ENCODE results near the gene ZNF518B.

Gene ZNF518B, protein sequence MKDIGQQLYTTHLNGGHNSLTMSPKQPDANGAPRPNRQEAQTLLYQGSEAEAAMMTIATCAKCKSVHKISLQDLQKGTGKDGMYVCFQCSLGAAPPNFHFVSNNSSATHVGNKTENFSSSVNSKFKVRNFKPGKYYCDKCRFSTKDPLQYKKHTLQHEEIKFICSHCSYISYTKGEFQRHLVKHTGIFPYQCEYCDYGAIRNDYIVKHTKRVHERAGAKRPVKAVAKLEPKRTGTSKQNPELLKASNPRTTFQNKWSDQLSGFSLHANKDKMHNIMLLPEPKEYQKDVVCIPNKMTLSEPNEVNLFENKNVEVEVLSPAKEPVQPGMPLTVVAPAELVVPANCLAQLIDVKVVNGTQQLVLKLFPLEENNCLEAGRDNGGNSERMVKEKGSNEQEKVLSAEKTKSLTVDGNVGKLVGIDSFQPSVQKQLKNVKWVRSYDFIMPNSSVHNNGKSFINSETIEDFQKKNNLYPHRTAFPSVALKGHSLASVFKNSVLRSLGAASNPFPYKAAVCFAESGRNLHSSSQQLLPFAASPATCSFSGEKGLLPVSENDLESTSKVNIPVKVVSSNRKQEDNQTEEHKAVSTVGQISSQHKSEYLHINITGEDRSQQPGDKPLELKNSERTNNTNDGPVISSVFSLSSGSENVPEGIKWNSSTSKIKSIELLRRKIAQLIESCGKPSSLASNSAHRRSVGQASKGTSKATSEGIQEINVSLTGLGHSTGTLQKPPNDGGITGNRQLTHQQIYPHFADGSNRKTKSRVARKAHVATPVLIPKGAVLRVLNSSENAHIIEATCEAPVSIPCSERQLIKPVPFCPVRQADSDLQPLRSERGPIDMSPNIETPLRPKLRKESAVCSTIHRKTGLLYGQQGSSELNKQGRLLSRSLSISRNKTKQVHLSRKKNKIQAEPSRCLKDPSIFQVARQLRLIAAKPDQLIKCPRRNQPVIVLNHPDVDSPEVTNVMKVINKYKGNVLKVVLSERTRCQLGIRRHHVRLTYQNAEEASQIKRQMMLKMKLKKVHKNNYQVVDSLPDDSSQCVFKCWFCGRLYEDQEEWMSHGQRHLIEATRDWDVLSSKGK

DNA sequence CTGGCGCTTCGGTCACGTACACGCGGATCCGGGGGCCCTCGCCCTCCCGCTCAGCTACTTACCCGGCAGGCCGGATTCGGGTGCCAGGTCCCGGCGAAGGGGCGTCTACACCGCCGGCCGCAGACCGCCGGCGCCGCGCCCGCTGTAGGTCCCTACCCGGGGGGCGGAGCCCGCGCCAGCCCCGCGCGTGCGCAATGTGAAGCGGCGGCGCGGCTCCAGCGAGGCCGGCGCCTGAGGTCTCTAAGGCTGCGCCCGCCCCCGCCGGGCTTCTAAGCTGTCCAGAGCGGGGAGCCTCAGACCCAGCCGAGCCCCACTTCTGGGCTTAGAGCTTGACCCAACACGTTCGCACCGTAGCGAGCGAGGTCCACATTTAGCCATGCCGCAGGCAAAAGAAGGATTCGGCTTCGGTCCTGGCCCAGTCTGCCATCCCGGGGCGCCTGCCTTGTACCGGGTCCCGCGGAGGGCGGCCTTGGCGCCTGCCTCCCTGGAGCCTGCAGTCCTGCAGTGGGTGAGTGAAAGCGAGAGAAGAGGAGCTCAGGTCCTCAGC is at the start of gene ZNF518B:
ZNF518B (minus strand) TSS at position 172 of the 547 bp plus-strand sequence. CDS start 11,098 bp downstream, outside the sequence.
- DNase-seq = peak; percentile 74 to 75

DNA sequence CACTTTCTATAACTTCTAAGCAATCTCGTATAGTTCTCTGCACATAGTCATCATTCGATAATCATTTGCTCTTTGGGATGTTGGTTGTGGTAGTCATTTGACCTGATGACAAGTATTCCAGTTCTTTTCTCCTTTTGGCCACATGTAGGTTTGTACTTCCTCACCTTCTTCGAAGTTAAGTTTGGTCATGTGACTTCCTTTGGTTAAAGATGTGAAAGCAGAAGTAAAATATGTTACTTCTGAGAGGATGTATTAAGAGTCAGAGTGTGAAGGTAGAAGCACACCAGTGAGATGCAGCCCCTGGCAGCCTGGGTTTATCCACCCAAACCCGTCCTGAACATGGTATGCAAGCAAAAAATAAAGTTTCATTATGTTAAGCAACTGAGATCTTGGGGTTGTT is 48.9 kb upstream of the ZNF518B start:
- DNase-seq = no peak

DNA sequence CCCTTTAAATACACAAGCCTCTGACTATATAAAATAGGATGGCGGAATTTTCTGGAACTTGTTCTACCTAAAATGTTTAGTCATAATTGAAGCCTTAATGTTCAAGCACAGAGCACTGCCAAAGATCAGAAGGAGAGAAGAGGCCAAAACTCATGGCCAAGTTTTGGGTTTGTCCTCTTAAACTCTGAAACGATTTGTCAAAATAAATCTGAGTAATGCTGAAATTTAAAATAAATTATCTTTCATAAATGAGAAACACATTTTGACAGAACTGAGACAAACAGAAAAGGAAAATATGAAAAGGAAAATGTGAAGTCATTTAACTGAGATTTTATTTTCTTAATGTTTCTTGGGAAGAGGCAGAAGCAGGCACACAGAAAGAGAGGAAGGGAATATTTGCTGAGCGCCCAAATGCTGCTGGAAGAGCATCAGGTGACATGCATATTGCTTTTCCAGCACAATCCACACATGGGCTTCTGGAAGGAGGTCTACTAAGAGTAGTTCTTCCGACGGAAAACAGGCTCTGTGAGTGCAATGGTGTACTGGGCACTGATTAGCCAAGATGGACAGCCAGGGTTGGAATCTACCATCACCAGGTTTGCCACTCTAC is 47.4 kb upstream of the ZNF518B start:
- DNase-seq = no peak

DNA sequence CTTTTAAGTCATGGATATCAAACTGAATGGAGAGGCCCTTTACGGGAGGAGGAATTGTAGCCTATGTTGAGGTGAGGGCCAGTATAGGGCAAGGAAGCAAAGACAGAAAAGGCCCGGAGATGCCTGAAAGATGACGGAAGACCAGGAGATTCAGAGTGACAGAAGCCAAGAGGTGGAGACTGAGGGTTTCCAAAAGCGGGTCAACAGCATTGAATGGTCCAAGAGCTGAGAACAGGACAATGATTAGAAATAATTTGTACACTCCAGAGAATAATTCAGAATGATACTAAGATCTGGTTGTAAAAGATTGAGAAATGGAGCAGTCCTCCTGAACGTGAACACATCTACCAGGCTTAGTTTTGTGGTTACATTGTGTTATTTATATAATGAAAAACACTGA is 45.5 kb upstream of the ZNF518B start:
- DNase-seq = no peak

DNA sequence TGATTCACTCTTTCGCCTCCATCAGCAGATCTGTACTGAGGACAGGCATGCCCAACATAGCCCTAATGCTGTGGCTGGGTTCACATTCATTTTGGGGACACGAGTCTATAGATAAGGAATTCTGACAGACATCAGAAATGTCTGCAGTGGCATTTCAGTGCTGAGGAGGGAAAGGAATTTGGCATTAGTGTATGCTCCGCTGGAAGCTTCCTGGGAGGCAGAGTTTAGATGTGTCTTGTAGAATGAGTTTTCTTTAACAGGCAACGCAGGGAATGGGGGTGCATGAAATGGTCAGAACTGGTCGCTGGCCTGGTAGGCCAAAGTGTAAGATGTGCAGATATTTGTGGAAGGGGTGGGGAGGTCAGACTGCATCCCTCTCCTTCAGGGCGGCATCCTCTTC is 43.5 kb upstream of the ZNF518B start:
- DNase-seq = no peak

DNA sequence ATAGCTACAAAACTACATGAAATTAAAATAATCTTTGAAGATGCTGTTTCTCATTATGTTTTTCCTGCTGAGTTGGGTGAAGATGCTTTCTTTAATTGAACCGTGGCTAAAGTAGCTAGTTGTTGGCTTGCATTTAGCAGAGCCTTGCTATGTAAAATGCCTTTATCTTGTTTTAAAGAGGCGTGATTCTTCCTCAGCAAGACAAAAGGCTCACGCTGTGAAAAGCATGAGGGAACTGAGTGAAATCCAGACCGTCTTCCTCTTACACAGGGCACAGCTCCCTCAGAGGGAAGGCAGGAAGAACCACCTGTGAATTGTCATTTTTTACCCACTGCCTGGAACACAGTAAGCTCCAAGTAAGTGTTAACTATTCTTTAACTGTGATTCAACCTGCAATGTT is 39.0 kb upstream of the ZNF518B start:
- DNase-seq = no peak

DNA sequence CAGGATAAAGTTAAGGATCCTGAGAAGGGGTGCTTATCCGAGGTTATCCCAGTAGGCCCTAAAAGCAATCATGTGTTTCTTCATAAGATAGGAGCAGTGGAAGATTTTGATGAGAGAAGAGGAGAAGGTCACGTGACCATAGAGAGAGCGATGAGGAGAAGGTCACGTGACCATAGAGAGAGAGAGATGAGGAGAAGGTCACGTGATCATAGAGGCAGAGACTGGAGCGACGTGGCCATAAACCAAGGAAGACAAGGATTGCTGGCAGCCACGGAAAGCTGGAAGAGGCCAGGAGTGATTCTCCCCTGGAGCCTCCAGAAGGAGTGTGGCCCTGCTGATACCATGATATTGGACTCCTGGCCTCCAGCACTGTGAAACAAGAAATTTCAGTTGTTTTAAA is 38.4 kb upstream of the ZNF518B start:
- DNase-seq = no peak

DNA sequence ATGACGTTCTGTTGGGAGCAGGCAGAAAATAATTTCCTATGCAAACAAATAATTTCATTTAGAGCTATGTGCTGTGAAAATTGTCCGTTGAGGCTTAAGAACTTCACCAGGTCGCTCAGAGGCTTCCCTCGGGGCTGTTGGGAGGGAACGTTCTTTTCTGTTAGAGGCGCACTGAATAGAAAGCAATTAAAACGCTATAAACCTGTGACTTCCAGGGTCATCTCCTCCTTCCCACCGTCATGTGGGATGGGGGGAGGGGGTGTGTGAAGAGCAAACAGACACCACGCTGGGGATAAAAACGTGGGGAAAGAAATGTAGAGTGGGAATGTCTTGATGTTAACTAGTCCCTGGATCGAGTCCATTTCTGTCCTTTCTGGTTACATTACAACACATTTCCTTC is 35.2 kb upstream of the ZNF518B start:
- no peak for DNase-seq

DNA sequence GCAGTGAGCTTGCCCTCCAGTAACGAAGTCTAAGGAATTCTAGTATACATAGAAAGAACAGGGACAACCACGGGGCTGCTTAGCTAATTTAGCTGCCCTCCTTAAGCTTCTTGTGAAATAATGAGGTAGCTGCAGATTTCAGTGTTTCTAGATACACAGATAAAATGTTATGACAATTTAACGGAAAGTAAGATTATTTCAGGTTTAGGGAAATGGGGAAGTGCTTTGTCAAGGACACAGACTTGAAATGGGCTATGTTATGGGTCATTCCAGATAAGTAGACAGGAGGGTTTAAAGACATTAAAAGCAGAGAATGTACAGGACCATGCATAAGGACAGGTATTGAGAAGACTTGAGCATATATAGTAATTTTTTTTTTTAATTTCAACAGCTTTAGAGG is 34.2 kb upstream of the ZNF518B start:
- no peak for DNase-seq

DNA sequence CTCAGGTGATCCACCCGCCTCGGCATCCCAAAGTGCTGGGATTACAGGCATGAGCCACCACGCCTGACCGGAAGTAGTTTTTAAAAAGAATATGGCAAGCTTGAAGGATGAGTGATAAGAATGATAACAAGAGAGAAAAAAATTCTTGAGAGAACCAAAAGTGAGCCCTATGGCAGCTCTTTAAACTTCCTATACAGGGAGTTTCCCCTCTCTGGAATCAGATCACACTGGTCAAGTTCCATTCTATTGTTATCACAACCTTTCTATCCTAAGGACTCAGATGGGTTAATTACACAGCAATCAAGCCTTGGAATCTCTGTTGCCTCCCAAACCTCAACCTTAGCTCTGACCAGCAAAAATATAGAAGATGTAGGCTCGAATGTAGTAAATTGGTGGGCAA is 33.8 kb upstream of the ZNF518B start:
- DNase-seq = no peak

DNA sequence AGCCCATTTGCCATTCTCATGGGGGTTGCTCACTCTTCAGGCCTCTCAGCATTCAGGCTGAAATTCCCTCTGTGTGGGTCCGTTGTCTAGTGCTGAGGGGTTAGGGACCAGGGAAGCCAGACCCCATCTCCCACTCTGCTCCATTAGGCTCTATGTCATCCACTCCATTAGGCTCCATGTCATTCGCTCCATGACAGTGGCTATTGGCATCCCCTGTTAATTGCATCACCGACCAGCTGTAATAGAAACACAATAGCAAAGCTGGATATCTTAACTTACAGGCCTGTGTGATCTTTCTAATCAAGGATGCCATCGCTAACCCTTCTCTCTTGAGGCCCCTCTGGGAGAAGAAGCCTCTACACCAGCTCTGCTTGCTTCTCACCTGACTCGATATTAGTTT is 25.7 kb upstream of the ZNF518B start:
- DNase-seq = no peak

DNA sequence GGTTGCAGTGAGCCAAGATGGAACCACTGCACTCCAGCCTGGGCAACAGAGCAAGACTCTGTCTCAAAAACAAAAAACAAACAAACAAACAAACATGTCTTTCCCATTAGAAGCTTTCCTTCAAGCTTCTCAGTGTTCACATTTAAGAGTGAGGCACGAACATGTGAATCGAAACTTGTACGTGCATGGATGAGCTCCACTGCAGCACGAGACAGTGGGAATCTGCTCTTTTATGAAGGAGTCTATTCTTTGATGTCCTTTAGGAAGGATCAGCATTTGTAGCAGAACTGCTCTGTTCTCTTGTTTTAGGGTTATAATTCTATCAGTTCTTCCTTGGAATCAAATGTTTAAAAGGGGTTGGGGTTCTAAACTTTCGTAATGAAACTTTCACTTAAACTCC is 23.4 kb upstream of the ZNF518B start:
- DNase-seq = no peak

DNA sequence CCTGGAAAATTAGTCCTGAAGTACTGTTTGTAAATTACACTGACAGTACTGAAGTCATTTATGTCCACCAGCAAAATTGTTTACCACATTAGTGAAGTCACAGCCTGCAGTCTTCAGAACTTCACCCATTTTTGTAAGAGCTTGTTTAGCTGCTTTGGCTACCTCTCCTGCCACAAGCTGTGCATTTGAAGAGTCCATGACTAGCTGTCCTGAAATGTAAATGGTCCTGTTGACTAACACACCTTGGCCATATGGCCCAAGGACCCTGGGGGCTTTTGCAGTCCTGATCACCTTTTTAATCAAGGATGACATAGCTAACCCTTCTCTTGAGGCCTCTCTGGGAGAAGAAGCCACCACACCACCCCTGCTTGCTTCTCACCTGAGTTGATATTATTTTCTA is 21.4 kb upstream of the ZNF518B start:
- no peak for DNase-seq

DNA sequence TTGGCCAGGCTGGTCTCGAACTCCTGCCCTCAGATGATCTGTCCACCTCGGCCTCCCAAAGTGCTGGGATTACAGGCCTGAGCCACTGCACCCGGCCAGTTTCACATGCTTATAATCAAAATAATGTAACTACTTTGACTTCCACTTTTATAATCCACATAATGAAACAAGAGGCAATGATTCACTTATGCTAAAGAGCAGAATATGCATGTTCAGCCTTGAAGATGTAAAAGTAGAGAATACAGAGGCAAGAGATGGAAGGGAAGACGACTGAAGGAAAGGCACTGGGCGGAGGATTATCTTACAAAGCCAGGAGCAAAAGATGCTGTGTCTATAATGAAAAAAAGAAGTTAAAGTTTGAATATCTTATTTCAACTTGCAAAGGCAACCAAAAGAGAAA is 13.3 kb upstream of the ZNF518B start:
- no peak for DNase-seq

DNA sequence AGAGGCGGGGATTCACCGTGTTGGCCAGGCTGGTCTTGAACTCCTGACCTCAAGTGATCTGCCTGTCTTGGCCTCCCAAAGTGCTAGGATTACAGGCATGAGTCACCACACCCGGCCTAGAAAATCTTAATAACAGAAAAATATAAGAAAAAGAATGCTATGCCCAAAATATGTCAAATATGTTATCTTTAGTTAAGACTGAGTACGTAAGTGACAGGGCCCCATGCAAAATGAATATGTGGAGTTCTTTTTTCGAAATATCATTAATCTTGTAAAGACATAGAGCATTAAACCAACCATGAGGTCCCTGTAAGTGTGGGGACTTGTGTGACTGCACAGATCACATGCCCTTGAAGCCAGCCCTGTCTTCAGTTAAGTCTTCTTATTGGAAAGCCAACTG is 8.9 kb upstream of the ZNF518B start:
- no peak for DNase-seq

DNA sequence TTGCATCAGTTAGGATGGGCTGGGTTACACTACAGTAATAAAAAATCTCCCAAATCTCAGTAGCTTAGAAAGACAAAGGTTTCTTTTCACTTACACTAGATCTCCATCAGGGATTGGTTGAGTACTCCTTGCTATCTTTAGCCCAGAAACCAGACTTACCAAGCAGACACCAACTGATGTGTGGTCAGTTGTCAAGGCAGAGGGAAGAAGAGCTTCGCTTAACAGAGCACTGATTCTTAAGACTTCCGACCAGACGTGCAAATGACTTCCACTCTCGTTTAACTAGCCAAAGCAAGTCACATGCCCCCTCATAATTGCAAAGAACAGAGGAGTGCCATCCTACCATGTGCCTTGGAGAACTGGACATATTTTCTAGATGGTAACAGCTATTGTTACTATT is 5.7 kb upstream of the ZNF518B start:
- DNase-seq = no peak

DNA sequence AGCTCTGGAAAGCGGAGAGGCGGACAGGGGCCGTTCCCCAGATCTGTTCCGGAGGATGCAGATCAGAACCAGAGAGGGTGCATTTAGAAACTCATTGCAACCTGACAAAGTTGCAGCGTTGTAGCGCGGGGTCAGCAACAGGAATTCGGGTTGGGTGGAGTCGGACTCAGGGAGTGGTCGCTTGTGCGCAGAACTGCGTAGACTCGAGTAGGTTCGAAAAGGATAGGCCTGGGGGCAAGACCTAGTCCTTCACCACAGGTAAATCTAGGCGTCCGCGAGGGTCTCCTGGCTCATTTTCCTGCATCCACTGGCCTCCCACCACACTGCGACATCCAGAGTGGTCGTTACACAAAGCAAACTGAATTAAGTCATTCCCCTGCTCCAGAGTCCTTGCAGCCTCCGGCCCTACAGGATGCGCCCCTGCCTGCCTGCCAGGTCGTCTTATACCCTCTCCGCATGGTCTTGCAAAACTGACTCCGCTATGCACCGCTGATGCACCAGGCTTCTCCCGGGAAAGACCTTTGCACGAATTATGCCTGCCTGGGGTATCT is 4.7 kb upstream of the ZNF518B start:
- no peak for DNase-seq

DNA sequence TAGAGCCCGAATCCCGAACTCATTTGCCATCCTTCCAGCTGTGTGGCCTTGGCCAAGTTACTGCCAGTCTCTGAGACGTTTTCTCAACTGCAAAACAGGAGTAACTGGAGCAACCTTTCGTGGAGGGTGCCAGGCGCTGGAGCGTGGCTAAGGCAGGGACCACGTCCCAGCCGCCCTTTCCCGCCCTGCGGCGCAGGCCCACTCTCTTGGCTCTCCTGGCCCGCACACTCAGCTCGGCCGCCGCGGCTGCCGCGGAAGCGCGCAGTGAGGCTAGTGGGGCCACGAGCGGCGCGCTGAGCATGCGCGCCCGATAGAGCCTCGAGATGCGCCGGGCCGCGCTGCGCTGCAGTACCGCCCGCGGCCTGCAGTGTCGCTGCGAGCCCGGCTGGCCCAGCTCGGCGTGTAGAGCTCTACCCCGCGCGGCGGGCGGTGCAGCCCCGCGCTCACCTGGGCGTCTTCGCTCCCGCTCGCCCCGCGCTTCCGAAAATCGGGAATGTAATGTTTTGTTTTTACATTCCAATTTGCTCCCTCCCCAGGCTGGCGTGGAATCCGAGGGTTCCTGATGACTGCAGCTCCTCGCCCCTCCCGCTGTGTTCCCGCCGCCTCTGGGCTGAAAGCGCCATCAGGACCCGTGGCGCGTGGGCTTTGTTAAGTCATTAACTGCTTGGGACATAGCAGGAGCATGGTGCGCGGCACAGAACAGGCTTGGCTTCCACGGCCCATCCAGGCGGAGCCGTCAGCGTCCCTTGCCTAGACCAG is 4.0 kb upstream of the ZNF518B start:
- DNase-seq = peak; percentile 66 to 77

DNA sequence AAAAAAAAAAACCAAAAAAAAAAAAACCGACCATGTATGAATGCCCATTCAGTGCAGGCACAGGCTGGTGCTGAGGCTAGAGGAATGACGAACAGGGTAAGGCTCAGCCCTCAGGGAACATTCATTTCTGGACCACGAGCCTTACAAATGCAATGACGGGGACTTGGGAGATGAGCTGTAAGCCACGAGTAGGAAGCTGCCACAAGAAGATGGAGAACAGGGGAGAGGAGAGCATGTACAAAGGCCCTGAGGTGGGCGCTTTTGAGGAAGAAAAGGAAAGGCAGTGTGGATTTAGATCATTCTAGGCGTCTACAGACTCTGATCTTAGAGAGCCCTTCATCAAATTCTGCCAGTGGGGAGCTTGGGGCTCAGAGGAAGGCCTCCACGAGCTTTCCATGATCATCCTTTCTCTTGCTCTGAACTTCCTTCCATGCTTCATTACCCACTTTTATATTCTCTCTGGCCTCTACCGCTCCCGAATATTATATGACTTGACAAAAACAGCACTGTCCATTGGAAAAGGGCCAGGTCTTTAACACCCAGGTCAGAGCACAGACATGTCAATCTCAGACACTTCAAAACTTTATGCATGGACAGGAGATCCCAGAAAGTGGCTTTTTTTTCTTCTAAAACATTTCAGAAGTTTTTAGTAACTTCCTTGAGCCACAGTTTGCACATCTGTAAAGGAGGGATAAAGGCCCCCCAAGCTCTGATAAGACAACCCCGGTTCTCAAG is 3.3 kb upstream of the ZNF518B start:
- no peak for DNase-seq

DNA sequence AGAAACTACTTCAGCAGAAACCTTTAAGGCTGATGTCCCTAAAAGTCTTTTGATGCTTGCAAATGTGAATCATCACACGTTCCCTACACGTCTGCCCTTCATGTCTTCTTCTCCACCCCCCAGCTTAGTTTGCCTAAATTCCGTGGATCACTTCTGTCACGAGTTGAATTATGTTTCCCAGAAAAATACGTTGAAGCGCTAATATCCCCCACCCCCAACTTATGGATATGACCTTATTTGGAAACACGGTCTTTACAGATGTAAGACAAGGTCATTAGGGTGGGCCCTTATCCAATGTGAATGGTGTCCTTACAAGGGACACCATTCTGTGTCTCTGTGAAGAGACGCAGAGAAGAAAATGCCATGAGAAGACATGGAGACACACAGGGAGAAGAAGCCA is 2.1 kb upstream of the ZNF518B start:
- DNase-seq = no peak

DNA sequence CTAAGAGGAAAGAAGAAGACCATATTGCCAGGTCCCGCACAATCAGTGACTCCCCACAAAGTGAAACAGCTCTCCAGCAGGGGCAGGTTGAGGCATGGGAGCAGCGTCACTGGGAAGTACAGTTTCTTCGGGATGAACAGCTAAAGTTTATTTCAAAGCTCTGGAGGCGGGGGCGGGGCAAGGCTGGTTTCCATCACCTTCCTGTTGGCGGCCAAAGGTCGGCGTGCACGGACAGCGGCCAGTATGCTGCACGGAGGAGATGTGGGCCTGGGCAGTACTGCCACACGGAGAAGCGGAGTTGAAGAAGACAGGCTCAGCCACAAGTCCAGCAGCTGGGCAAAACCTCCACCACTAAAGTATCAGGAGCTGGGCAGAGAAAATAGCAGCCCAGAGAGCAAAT is 951 bp upstream of the ZNF518B start:
- DNase-seq = no peak

Data from stimulated activated CD4-positive, alpha-beta T cell treated with anti-CD3 and anti-CD28 coated beads, Interleukin-2, amount 100 ng/mL, for 48 hours (primary cell).